Naive thymus-derived CD4-positive, alpha-beta T cell (primary cell): ENCODE measurements around the gene PHC3. TPM values are rescaled to one million over a fixed set of nuclear protein-coding genes. Genes with fewer than 3 reads are reported as not detected.
"Not testable (repeated sequence)": the region's sequence is repeated elsewhere in the genome, so short reads cannot be mapped to it uniquely, and the experiment has no call there.

Experiments
- ATAC-seq: fragments of 150-1000 bp; cut with Tn5 transposase; 2 replicates; pipeline ENCODE4 v1.10.0; 2021; ENCODE audit warnings: mild to moderate bottlenecking, moderate library complexity
- CTCF ChIA-PET: fragments of 350-600 bp; sonication (Branson Sonifier 250); formaldehyde crosslinking; loops from one replicate; lab custom pipeline; 2021; ENCODE audit warnings: antibody characterized with exemption; lab: Charles Lee
- POLR2A ChIA-PET: fragments of 350-600 bp; sonication (Branson Sonifier 250); formaldehyde crosslinking; loops from one replicate; lab custom pipeline; 2021; ENCODE audit warnings: antibody characterized with exemption, inconsistent platforms; lab: Charles Lee
- DNase-seq, 9 donors: peaks; one replicate each; pipeline versions ENCODE4 v3.0.0 to v3.0.0-alpha.2; 2020 to 2022; ENCODE audit warnings: mixed read lengths in 1 of 9
- H3K27ac ChIP-seq: one replicate; pipeline ENCODE4 v1.7.0; 2013; ENCODE audit warnings: mild to moderate bottlenecking, low read depth, low read length, moderate library complexity
- H3K27me3 ChIP-seq, 2 donors: one replicate each; pipeline ENCODE4 v1.7.0; 2013; ENCODE audit warnings: low read length in 2 of 2, mild to moderate bottlenecking in 2 of 2, moderate library complexity in 2 of 2; ENCODE audit not compliant: control insufficient read depth in 2 of 2, insufficient read depth in 2 of 2
- H3K36me3 ChIP-seq, 3 experiments: 1 replicate in 2 of 3; 2 replicates in 1 of 3; pipeline ENCODE4 v1.7.0; 2013; ENCODE audit warnings: low read length in 3 of 3, mild to moderate bottlenecking in 3 of 3, moderate library complexity in 1 of 3; ENCODE audit not compliant: insufficient read depth in 3 of 3, control insufficient read depth in 2 of 3
- H3K4me1 ChIP-seq, 2 donors: one replicate each; pipeline ENCODE4 v1.7.0; 2013; ENCODE audit warnings: low read length in 2 of 2, mild to moderate bottlenecking in 2 of 2, moderate library complexity in 1 of 2; ENCODE audit not compliant: control insufficient read depth in 2 of 2, insufficient read depth in 2 of 2
- H3K4me3 ChIP-seq: 2 replicates; pipeline ENCODE4 v1.7.0; 2013; ENCODE audit warnings: mild to moderate bottlenecking, low read length
- H3K9me3 ChIP-seq, 3 experiments: 1 replicate in 2 of 3; 2 replicates in 1 of 3; pipeline ENCODE4 v1.7.0; 2013; ENCODE audit warnings: low read length in 3 of 3; ENCODE audit not compliant: control insufficient read depth in 2 of 3
- H3K27ac Mint-ChIP-seq, 9 donors: one replicate each; pipeline ENCODE4 v1.8.0; 2020 to 2022; ENCODE audit warnings: mixed read lengths in 9 of 9, mild to moderate bottlenecking in 8 of 9, moderate library complexity in 5 of 9, inconsistent platforms in 2 of 9
- H3K27me3 Mint-ChIP-seq, 5 donors: one replicate each; pipeline ENCODE4 v1.8.0; 2021 to 2022; ENCODE audit warnings: mixed read lengths in 5 of 5, mild to moderate bottlenecking in 1 of 5
- H3K36me3 Mint-ChIP-seq, 5 donors: one replicate each; pipeline ENCODE4 v1.8.0; 2020 to 2022; ENCODE audit warnings: mixed read lengths in 5 of 5, mild to moderate bottlenecking in 3 of 5, inconsistent platforms in 1 of 5
- H3K4me1 Mint-ChIP-seq, 7 donors: one replicate each; pipeline ENCODE4 v1.8.0; 2020 to 2022; ENCODE audit warnings: mixed read lengths in 7 of 7, mild to moderate bottlenecking in 3 of 7, inconsistent platforms in 1 of 7
- H3K4me3 Mint-ChIP-seq, 10 donors: one replicate each; pipeline ENCODE4 v1.8.0; 2020 to 2022; ENCODE audit warnings: mild to moderate bottlenecking in 10 of 10, mixed read lengths in 10 of 10, moderate library complexity in 6 of 10, inconsistent platforms in 2 of 10
- H3K9me3 Mint-ChIP-seq, 11 donors: one replicate each; pipeline ENCODE4 v1.8.0; 2020 to 2022; ENCODE audit warnings: mixed read lengths in 11 of 11, mild to moderate bottlenecking in 4 of 11, inconsistent platforms in 1 of 11, moderate library complexity in 1 of 11
- intact Hi-C, 2 donors: fragments of 100-400 bp; cut with micrococcal nuclease; formaldehyde crosslinking; loops; one replicate each; pipeline ENCODE4 v1.15.1; 2023
- polyA plus RNA-seq, 2 donors: library from polyadenylated mRNA; unstranded; fragments of 300-500 nt; fragmentation: Illumina TruSeq; gene quantifications; one replicate each; pipeline ENCODE4 v1.2.3, GENCODE V29; 2021
- total RNA-seq, 6 experiments: library from RNA in 5 of 6; stranded (reverse) in 5 of 6; gene quantifications; 1 replicate in 5 of 6; 2 replicates in 1 of 6; pipeline ENCODE4 v1.2.3 and lab custom pipeline; 2021 to 2026

Gene PHC3
- total and polyA plus RNA-seq, 7 experiments from 2014 or later = 46.3 to 215 (median 130) TPM

DNA sequence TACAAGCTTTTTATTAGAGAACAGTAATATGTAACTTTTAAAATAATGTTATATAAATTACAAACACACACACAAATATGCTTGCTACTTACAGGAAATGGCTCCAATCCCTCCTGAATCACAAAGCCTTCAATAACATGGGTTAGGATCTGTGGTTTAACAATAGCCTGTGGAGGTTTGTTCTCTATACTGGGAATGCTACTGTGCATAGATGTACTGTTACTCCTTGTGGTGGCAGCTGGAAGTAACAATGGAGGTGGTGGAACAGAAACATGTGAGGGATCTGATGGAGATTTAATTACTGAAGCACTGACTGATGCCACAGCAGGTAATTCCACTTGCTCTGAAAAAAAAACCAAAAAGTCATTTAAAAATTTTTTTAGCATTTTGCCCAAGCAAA is 64.4 kb downstream of the PHC3 start:
- DNase-seq (no peak), ATAC-seq (no peak)
- no peaks in the 10 kb centered on the region for H3K27me3 ChIP-seq
- no peaks in the 10 kb centered on the region for H3K9me3 ChIP-seq
- H3K4me3 ChIP-seq = no peak overlapping the region
- intact Hi-C loops = loop anchor here in 1 of 2 donors (2.0 kb wide), 1 partner anchor 14 kb away; no protein-coding TSS in a partner anchor
- Mint-ChIP-seq H3K27ac (peak overlapping the region in 2 of 9 donors; percentile 22 to 66), H3K27me3 (no peaks in the 10 kb centered on the region), H3K9me3 (no peaks in the 10 kb centered on the region), H3K4me3 (no peak overlapping the region), H3K36me3 (peaks cover 3 to 41% (median 21%) of the 10 kb centered on the region in 5 donors), H3K4me1 (peaks cover 0 to 26% (median 8%) of the 10 kb centered on the region in 7 donors)
- ChIA-PET POLR2A (interaction anchor here (0.6 to 1.4 kb wide), 4 partner anchors 37 to 1323 kb away, joined by 3 to 4 read pairs (median 3); no protein-coding TSS in a partner anchor), CTCF (interaction anchor here (0.6 to 1.0 kb wide), 4 partner anchors 13 to 241 kb away, joined by 3 to 6 read pairs (median 4); no protein-coding TSS in a partner anchor)
- no peaks in the 10 kb centered on the region for H3K4me1 ChIP-seq
- peaks cover 16 to 73% (median 28%) of the 10 kb centered on the region in 3 experiments for H3K36me3 ChIP-seq
- H3K27ac ChIP-seq = no peak overlapping the region

DNA sequence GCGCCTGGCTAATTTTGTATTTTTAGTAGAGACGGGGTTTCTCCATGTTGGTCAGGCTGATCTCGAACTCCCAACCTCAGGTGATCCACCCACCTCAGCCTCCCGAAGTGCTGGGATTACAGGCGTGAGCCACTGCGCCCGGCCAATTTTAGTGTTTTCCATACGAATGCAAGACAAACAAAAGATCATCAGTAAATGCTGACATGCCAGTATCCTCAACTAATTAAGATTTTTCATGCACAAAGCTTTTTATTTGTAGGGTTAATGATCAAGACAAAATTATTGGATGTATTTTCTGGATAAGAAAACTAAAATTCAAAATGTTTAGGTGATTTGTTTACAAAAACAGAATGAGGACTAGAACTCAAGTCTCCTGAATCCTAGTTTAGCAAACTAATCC is 67.4 kb downstream of the PHC3 start:
- peak overlapping the region in 1 of 9 donors; percentile 48 for H3K27ac Mint-ChIP-seq
- peaks cover 6 to 55% (median 18%) of the 10 kb centered on the region in 3 experiments for H3K36me3 ChIP-seq
- H3K4me3 ChIP-seq, ATAC-seq, H3K4me3 Mint-ChIP-seq, H3K27me3 ChIP-seq, intact Hi-C loops, H3K9me3 Mint-ChIP-seq, H3K27me3 Mint-ChIP-seq, H3K9me3 ChIP-seq, DNase-seq, POLR2A ChIA-PET, H3K27ac ChIP-seq: not testable (repeated sequence)
- peaks cover 3 to 40% (median 30%) of the 10 kb centered on the region in 5 donors for H3K36me3 Mint-ChIP-seq
- CTCF ChIA-PET = interaction anchor here (0.8 kb wide), 1 partner anchor 49 kb away, joined by 3 read pairs; no protein-coding TSS in a partner anchor
- peaks cover 16 to 39% (median 30%) of the 10 kb centered on the region in 7 donors for H3K4me1 Mint-ChIP-seq
- peaks cover 0 to 12% of the 10 kb centered on the region in 2 donors for H3K4me1 ChIP-seq

GRCh38 chr3:170111147-170111771 is 70.3 kb downstream of the PHC3 start:
- peaks cover 6 to 53% (median 17%) of the 10 kb centered on the region in 3 experiments for H3K36me3 ChIP-seq
- H3K4me1 ChIP-seq = peaks cover 0 to 12% of the 10 kb centered on the region in 2 donors
- H3K4me3 ChIP-seq = no peak overlapping the region
- DNase-seq (no peak), ATAC-seq (no peak)
- Mint-ChIP-seq H3K9me3 (no peaks in the 10 kb centered on the region), H3K4me1 (peaks cover 19 to 54% (median 38%) of the 10 kb centered on the region in 7 donors), H3K4me3 (peak overlapping the region in 3 of 10 donors; percentile 6 to 54 (median 20)), H3K27ac (peak overlapping the region in 8 of 9 donors; percentile 44 to 88 (median 76)), H3K36me3 (peaks cover 0 to 46% (median 33%) of the 10 kb centered on the region in 5 donors), H3K27me3 (no peaks in the 10 kb centered on the region)
- CTCF ChIA-PET = interaction anchor here (1.1 kb wide), 1 partner anchor 41 kb away, joined by 5 read pairs; no protein-coding TSS in a partner anchor
- H3K9me3 ChIP-seq = no peaks in the 10 kb centered on the region
- no peak overlapping the region for H3K27ac ChIP-seq
- no peaks in the 10 kb centered on the region for H3K27me3 ChIP-seq
- POLR2A ChIA-PET = no interaction called here
- intact Hi-C loops = loop anchor here in 1 of 2 donors (1.0 to 2.0 kb wide), 2 partner anchors 11 to 14 kb away; no protein-coding TSS in a partner anchor

- Histone ChIP-seq H3K9me3 (no peaks in the 10 kb centered on the region), H3K27ac (no peak overlapping the region), H3K27me3 (no peaks in the 10 kb centered on the region), H3K4me1 (peaks cover 0 to 12% of the 10 kb centered on the region in 2 donors), H3K36me3 (peaks cover 6 to 46% (median 17%) of the 10 kb centered on the region in 3 experiments), H3K4me3 (no peak overlapping the region)
- intact Hi-C loops = loop anchor here in 1 of 2 donors (2.0 to 5.0 kb wide), 3 partner anchors 15 to 347 kb away; no protein-coding TSS in a partner anchor
- Mint-ChIP-seq H3K4me1 (peaks cover 19 to 49% (median 35%) of the 10 kb centered on the region in 7 donors), H3K4me3 (peak overlapping the region in 4 of 10 donors; percentile 7 to 43 (median 18)), H3K36me3 (peaks cover 0 to 37% (median 28%) of the 10 kb centered on the region in 5 donors), H3K27ac (peak overlapping the region; percentile 9 to 84 (median 49)), H3K9me3 (no peaks in the 10 kb centered on the region), H3K27me3 (no peaks in the 10 kb centered on the region)
- DNase-seq (no peak), ATAC-seq (no peak)
- POLR2A ChIA-PET = no interaction called here
- CTCF ChIA-PET = no interaction called here
These were observed 71.8 kb downstream of the PHC3 start for GRCh38 chr3:170109579-170110293.

GRCh38 chr3:170108955-170109354 is 72.6 kb downstream of the PHC3 start:
- no peaks in the 10 kb centered on the region for H3K27me3 Mint-ChIP-seq
- no peak overlapping the region for H3K27ac ChIP-seq
- ATAC-seq = no peak
- CTCF ChIA-PET = interaction anchor here (0.7 kb wide), 1 partner anchor 89 kb away, joined by 3 read pairs; no protein-coding TSS in a partner anchor
- intact Hi-C loops = loop anchor here in 1 of 2 donors (5.0 kb wide), 2 partner anchors 63 to 347 kb away; no protein-coding TSS in a partner anchor
- H3K36me3 Mint-ChIP-seq = peaks cover 0 to 35% (median 28%) of the 10 kb centered on the region in 5 donors
- no peak overlapping the region for H3K4me3 Mint-ChIP-seq
- H3K4me3 ChIP-seq = no peak overlapping the region
- peak overlapping the region in 5 of 9 donors; percentile 9 to 66 (median 49) for H3K27ac Mint-ChIP-seq
- no peak for DNase-seq
- H3K9me3 ChIP-seq = no peaks in the 10 kb centered on the region
- POLR2A ChIA-PET = interaction anchor here (0.8 kb wide), 1 partner anchor 66 kb away, joined by 3 read pairs; no protein-coding TSS in a partner anchor
- H3K36me3 ChIP-seq = peaks cover 6 to 40% (median 15%) of the 10 kb centered on the region in 3 experiments
- no peaks in the 10 kb centered on the region for H3K9me3 Mint-ChIP-seq
- H3K4me1 Mint-ChIP-seq = peaks cover 19 to 49% (median 35%) of the 10 kb centered on the region in 7 donors
- peaks cover 0 to 12% of the 10 kb centered on the region in 2 donors for H3K4me1 ChIP-seq
- H3K27me3 ChIP-seq = no peaks in the 10 kb centered on the region

- Mint-ChIP-seq H3K9me3 (no peaks in the 10 kb centered on the region), H3K27me3 (no peaks in the 10 kb centered on the region), H3K4me1 (peaks cover 17 to 45% (median 31%) of the 10 kb centered on the region in 7 donors), H3K36me3 (peaks cover 0 to 29% (median 23%) of the 10 kb centered on the region in 5 donors), H3K27ac (peak overlapping the region in 3 of 9 donors; percentile 13 to 50 (median 44)), H3K4me3 (no peak overlapping the region)
- ChIA-PET CTCF (interaction anchor here (0.6 kb wide), 1 partner anchor 1872 kb away, joined by 4 read pairs; no protein-coding TSS in a partner anchor), POLR2A (interaction anchor here (0.6 kb wide), 1 partner anchor 51 kb away, joined by 6 read pairs; no protein-coding TSS in a partner anchor)
- H3K9me3 ChIP-seq = no peaks in the 10 kb centered on the region
- ATAC-seq (no peak), DNase-seq (no peak)
- H3K27me3 ChIP-seq = no peaks in the 10 kb centered on the region
- peaks cover 0 to 12% of the 10 kb centered on the region in 2 donors for H3K4me1 ChIP-seq
- no peak overlapping the region for H3K27ac ChIP-seq
- no peak overlapping the region for H3K4me3 ChIP-seq
- H3K36me3 ChIP-seq = peaks cover 2 to 31% (median 12%) of the 10 kb centered on the region in 3 experiments
- intact Hi-C loops = loop anchor here in 1 of 2 donors (5.0 kb wide), 2 partner anchors 64 to 346 kb away; no protein-coding TSS in a partner anchor
These were observed 73.6 kb downstream of the PHC3 start for GRCh38 chr3:170107941-170108340.
